AG08396 (cell line): ENCODE data around the gene PAQR6.
A peak's percentile ranks its signal among the peaks of the same experiment; 100 is the strongest.

Experiments used
- DNase-seq: peaks from one replicate; pipeline ENCODE4 v3.0.0; 2012; ENCODE audit warnings: low spot score, mixed read lengths

PAQR6 gene

GRCh38 chr1:156262461-156263287 lies 14.8 kb upstream of the PAQR6 start:
- DNase-seq, result peak; percentile 81

- DNase-seq, result no peak
Measured at GRCh38 chr1:156260896-156261295, 13.0 kb upstream of the PAQR6 start.

- no peak for DNase-seq
Measured at GRCh38 chr1:156259805-156260204, 11.9 kb upstream of the PAQR6 start.

- DNase-seq, result no peak
Measured at GRCh38 chr1:156258859-156259258, 11.0 kb upstream of the PAQR6 start.

GRCh38 chr1:156257711-156258110 lies 9.9 kb upstream of the PAQR6 start:
- DNase-seq, result no peak

GRCh38 chr1:156253634-156254033 lies 5.8 kb upstream of the PAQR6 start:
- no peak for DNase-seq

- DNase-seq, result no peak
Measured at GRCh38 chr1:156251527-156251926, 3.7 kb upstream of the PAQR6 start.

- DNase-seq, result no peak
Measured at GRCh38 chr1:156249593-156249992, 1.7 kb upstream of the PAQR6 start.

- DNase-seq, result no peak
Measured at GRCh38 chr1:156248323-156248683, 447 bp upstream of the PAQR6 start.

- DNase-seq, result peak; percentile 25
Measured at GRCh38 chr1:156246781-156247459, 936 bp downstream of the PAQR6 start.

- no peak for DNase-seq
Measured at GRCh38 chr1:156246241-156246780, 1.5 kb downstream of the PAQR6 start.

GRCh38 chr1:156245451-156246232 lies 2.2 kb downstream of the PAQR6 start:
- DNase-seq, result peak; percentile 57

- no peak for DNase-seq
Measured at GRCh38 chr1:156244712-156245111, 3.1 kb downstream of the PAQR6 start.

- DNase-seq, result no peak
Measured at GRCh38 chr1:156244126-156244525, 3.7 kb downstream of the PAQR6 start.

- DNase-seq, result no peak
Measured at GRCh38 chr1:156242738-156243137, 5.1 kb downstream of the PAQR6 start.

GRCh38 chr1:156241926-156242325 lies 5.9 kb downstream of the PAQR6 start, which contains the start of gene BGLAP:
Gene BGLAP, plus strand, starts transcription at chr1:156242184. Its CDS starts 48 bp downstream, at chr1:156242232.
- no peak for DNase-seq

GRCh38 chr1:156241311-156241811 lies 6.5 kb downstream of the PAQR6 start:
- peak; percentile 40 for DNase-seq

- DNase-seq, result no peak
Measured at GRCh38 chr1:156238248-156238647, 9.6 kb downstream of the PAQR6 start.

GRCh38 chr1:156236164-156236563 lies 11.7 kb downstream of the PAQR6 start:
- no peak for DNase-seq

GRCh38 chr1:156233426-156234127 lies 14.3 kb downstream of the PAQR6 start:
- peak; percentile 75 for DNase-seq

GRCh38 chr1:156232201-156232894 lies 15.5 kb downstream of the PAQR6 start:
- DNase-seq, result no peak
